GM23248 (cell line): ENCODE data around the gene PLA2G4E. TPM values are rescaled to one million over a fixed set of nuclear protein-coding genes. Genes with fewer than 3 reads are reported as not detected.

Experiments
- DNase-seq: peaks from one replicate; pipeline ENCODE4 v3.0.0-alpha.2; 2015
- H2AFZ ChIP-seq: fragments of 200-600 bp; sonication (generic); 2 replicates; pipeline ENCODE4 v1.6.1; 2016; ENCODE audit warnings: antibody characterized with exemption
- H3F3A ChIP-seq: fragments of 200-600 bp; sonication (generic); 2 replicates; pipeline ENCODE4 v1.6.1; 2016; ENCODE audit warnings: mild to moderate bottlenecking, antibody characterized with exemption, mixed run types; ENCODE audit not compliant: insufficient read depth
- H3K27ac ChIP-seq: fragments of 200-600 bp; sonication (generic); 2 replicates; pipeline ENCODE4 v1.5.1; 2016; ENCODE audit warnings: mild to moderate bottlenecking
- H3K27me3 ChIP-seq: fragments of 200-600 bp; sonication (generic); replicated peaks from 2 replicates; pipeline ENCODE4 v1.6.1; 2016; ENCODE audit warnings: mild to moderate bottlenecking; ENCODE audit not compliant: insufficient read depth
- H3K36me3 ChIP-seq: fragments of 200-600 bp; sonication (generic); 2 replicates; pipeline ENCODE4 v1.6.1; 2016; ENCODE audit warnings: low read depth, mild to moderate bottlenecking
- H3K4me1 ChIP-seq: fragments of 200-600 bp; sonication (generic); 2 replicates; pipeline ENCODE4 v1.6.1; 2016; ENCODE audit warnings: mild to moderate bottlenecking; ENCODE audit not compliant: insufficient read depth
- H3K4me2 ChIP-seq: fragments of 200-600 bp; sonication (generic); one replicate; pipeline ENCODE4 v1.6.1; 2016; ENCODE audit warnings: mild to moderate bottlenecking; ENCODE audit not compliant: unreplicated experiment
- H3K4me3 ChIP-seq: fragments of 200-600 bp; sonication (generic); 2 replicates; pipeline ENCODE4 v1.5.1; 2016; ENCODE audit warnings: mild to moderate bottlenecking
- H3K79me2 ChIP-seq: fragments of 200-600 bp; sonication (generic); 2 replicates; pipeline ENCODE4 v1.6.1; 2016; ENCODE audit warnings: mild to moderate bottlenecking; ENCODE audit not compliant: insufficient read depth
- H3K9ac ChIP-seq: fragments of 200-600 bp; sonication (generic); 2 replicates; pipeline ENCODE4 v1.6.1; 2016; ENCODE audit warnings: mild to moderate bottlenecking
- H3K9me2 ChIP-seq: fragments of 200-600 bp; sonication (generic); 2 replicates; pipeline ENCODE4 v1.6.1; 2016; ENCODE audit warnings: mixed run types, mild to moderate bottlenecking, moderate library complexity; ENCODE audit not compliant: insufficient read depth
- H3K9me3 ChIP-seq: fragments of 200-600 bp; sonication (generic); one replicate; pipeline ENCODE4 v1.6.1; 2017; ENCODE audit warnings: low read depth
- H4K20me1 ChIP-seq: fragments of 200-600 bp; sonication (generic); 2 replicates; pipeline ENCODE4 v1.6.0; 2016; ENCODE audit not compliant: insufficient read depth
- EZH2 ChIP-seq: fragments of 200-600 bp; sonication (generic); IDR thresholded peaks from 2 replicates; pipeline ENCODE4 v1.6.1; 2018; ENCODE audit warnings: antibody characterized with exemption, mild to moderate bottlenecking; ENCODE audit not compliant: insufficient read depth, poor library complexity, severe bottlenecking
- EZH2phosphoT487 ChIP-seq: fragments of 200-600 bp; sonication (generic); IDR thresholded peaks from 2 replicates; pipeline ENCODE4 v1.6.1; 2018; ENCODE audit warnings: antibody characterized with exemption, moderate library complexity, mild to moderate bottlenecking, low read depth; ENCODE audit not compliant: insufficient read depth
- WGBS, 2 experiments: methylation state at CpG; one replicate each; pipeline ENCODE4 v1.1.6; 2015 to 2017; ENCODE audit warnings: low lambda C conversion rate in 2 of 2, low coverage in 1 of 2; ENCODE audit errors: missing lambda C conversion rate in 2 of 2; 5-methylcytosine and 5-hydroxymethylcytosine counted together
- in situ Hi-C: fragments of 300-500 bp; cut with MboI; formaldehyde crosslinking; loops from 2 replicates; pipeline ENCODE4 v1.15.0; 2020
- polyA plus RNA-seq: library from polyadenylated mRNA; unstranded; fragments of >200 nt; fragmentation: Nextera tagmentation; extraction: Ambion mirVana; gene quantifications from 2 replicates; pipeline ENCODE4 v1.2.1, GENCODE V29; 2016
- total RNA-seq: library from RNA; depleted of rRNA; stranded (reverse); fragments of >200 nt; shearing (Covaris generic); gene quantifications from 2 replicates; pipeline ENCODE4 v1.2.3, GENCODE V29; 2014

The PLA2G4E gene
- total and polyA plus RNA-seq, 2 experiments from 2014 or later, result not detected

DNA sequence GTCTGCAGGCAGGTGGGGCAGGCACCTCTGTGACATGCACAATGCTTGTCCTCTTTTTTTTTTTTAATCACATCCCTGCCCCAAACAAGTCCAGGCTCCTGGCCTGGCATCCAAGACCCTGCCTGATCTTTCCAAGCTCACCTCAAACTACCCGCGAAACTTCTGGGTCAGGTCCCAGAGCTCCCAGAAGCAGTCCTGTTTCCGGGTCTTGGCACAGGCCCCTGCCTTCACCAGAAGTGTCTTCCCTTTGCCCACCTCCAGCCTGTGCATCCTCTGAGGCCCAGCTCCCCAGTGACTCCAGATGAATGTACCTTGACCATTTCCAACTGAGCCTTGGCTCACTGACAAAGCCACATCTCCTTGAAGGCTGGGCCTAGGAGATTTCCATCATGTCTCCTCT is 23.0 kb downstream of the PLA2G4E start:
- TF ChIP-seq EZH2phosphoT487, result no peak
- TF ChIP-seq EZH2, result no peak
- H3K4me2 ChIP-seq, result no peak overlapping the region
- no peaks in the 10 kb centered on the region for H3K9me3 ChIP-seq
- no peaks in the 10 kb centered on the region for H3K79me2 ChIP-seq
- H3K4me3 ChIP-seq, result no peak overlapping the region
- DNase-seq, result no peak
- H4K20me1 ChIP-seq, result no peaks in the 10 kb centered on the region
- no peak overlapping the region for H3K9ac ChIP-seq
- in situ Hi-C loops, result no loop called here
- H3K4me1 ChIP-seq, result no peaks in the 10 kb centered on the region
- H3K27ac ChIP-seq, result no peak overlapping the region
- H3F3A ChIP-seq, result no peaks in the 10 kb centered on the region
- H3K9me2 ChIP-seq, result no peaks in the 10 kb centered on the region
- 79 to 85% methylated on average over 3 of the region's 3 CpGs for whole genome bisulfite sequencing, 2 experiments
- no peaks in the 10 kb centered on the region for H3K36me3 ChIP-seq
- no peak overlapping the region for H2AFZ ChIP-seq
- H3K27me3 ChIP-seq, result peaks cover 24% of the 10 kb centered on the region

DNA sequence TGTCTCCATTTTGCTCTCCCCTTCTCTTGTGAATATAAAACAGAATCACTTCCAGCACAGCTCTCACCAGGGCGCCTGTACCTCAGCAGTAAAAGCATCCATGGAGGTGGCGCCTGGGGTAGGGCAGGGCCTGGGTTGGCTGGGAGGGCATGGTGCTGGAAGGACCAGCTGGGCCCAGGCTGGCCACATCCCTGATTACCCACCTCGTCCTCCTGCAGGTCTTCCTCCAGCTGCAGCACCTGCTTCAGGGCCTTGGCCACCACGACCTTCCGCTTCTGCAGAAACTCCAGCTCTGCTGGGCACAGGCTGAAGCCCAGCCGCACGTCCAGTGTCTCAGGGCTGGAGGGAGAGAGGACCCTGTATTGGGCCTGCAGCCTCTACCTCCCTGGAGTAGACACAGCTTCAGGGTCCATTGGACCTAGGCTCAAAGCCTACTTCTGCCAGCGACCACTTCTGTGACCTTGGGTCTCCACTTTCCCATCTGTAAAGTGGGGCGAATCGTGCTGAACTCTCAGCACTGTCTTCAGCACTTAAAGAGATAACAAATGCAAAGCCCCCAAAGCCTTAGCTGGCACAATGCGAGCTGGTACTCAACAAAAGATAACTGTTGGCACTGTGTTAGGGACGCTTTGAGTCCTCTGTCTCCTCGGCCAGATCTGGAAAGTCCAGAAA is 23.8 kb downstream of the PLA2G4E start:
- in situ Hi-C loops, result no loop called here
- no peak overlapping the region for H3K27ac ChIP-seq
- no peak overlapping the region for H2AFZ ChIP-seq
- no peak for DNase-seq
- no peak overlapping the region for H3K4me2 ChIP-seq
- TF ChIP-seq EZH2phosphoT487 (no peak), EZH2 (no peak)
- 75 to 79% methylated on average over 13 of the region's 13 CpGs for WGBS, 2 experiments
- no peak overlapping the region for H3K9ac ChIP-seq
- no peaks in the 10 kb centered on the region for H3K79me2 ChIP-seq
- no peaks in the 10 kb centered on the region for H4K20me1 ChIP-seq
- no peaks in the 10 kb centered on the region for H3K36me3 ChIP-seq
- no peaks in the 10 kb centered on the region for H3K4me1 ChIP-seq
- no peaks in the 10 kb centered on the region for H3F3A ChIP-seq
- peaks cover 16% of the 10 kb centered on the region for H3K27me3 ChIP-seq
- no peaks in the 10 kb centered on the region for H3K9me3 ChIP-seq
- no peaks in the 10 kb centered on the region for H3K9me2 ChIP-seq
- H3K4me3 ChIP-seq, result no peak overlapping the region

DNA sequence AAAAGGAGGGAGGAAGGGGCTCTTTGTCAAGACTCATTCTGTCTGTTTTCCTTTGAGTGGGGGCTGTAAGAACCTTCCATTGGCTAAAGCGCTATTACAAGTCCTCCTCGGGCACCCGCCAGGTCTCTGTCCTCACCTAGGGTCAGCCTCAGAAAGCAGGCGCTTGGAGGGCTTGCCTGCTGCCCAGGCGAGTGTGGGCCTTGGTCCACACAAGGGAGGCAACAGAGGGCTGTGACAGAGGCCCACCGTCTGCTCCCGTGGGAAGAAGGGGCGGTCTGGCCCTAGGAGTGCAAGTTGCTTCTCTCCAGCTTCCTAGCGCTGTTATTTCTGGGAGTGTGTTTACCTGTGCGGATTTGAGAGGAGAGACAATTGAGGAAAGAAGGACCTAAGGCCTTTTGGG is 24.5 kb downstream of the PLA2G4E start:
- Histone ChIP-seq H2AFZ (no peak overlapping the region), H3F3A (no peaks in the 10 kb centered on the region), H3K79me2 (no peaks in the 10 kb centered on the region), H3K4me3 (no peak overlapping the region), H3K9me2 (no peaks in the 10 kb centered on the region), H3K27ac (no peak overlapping the region), H3K4me1 (no peaks in the 10 kb centered on the region), H3K36me3 (no peaks in the 10 kb centered on the region), H3K27me3 (peaks cover 14% of the 10 kb centered on the region), H3K9ac (no peak overlapping the region), H3K4me2 (no peak overlapping the region), H3K9me3 (no peaks in the 10 kb centered on the region), H4K20me1 (no peaks in the 10 kb centered on the region)
- DNase-seq, result no peak
- in situ Hi-C loops, result no loop called here
- WGBS, 2 experiments, result 82 to 87% methylated on average over 10 of the region's 10 CpGs
- TF ChIP-seq EZH2 (no peak), EZH2phosphoT487 (no peak)

DNA sequence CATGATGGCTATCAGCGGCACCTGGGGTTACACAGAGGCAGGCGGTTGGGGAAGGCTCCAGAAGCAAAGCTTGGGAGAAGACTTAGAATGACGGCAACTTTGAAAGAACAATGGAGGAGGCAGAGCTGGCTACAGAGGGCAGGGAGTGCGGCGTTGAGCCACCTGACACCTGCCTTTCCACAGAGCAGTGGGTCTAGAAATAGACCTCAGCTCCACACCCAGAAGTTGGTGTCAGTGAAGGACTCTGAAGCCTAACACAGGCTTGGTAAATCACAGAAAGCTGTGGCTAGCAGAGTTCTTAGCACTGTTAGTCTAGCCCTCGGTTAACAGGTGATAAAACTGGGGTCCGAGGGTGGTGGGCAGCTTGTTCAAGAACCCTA is 25.4 kb downstream of the PLA2G4E start:
- Histone ChIP-seq H4K20me1 (no peaks in the 10 kb centered on the region), H3K27ac (no peak overlapping the region), H3K4me3 (no peak overlapping the region), H3K79me2 (no peaks in the 10 kb centered on the region), H3K9ac (no peak overlapping the region), H2AFZ (no peak overlapping the region), H3K9me2 (no peaks in the 10 kb centered on the region), H3F3A (no peaks in the 10 kb centered on the region), H3K27me3 (peaks cover 5% of the 10 kb centered on the region), H3K9me3 (no peaks in the 10 kb centered on the region), H3K4me1 (no peaks in the 10 kb centered on the region), H3K36me3 (no peaks in the 10 kb centered on the region), H3K4me2 (no peak overlapping the region)
- WGBS, 2 experiments, result 87 to 93% methylated on average over 7 of the region's 7 CpGs
- no peak for DNase-seq
- in situ Hi-C loops, result no loop called here
- no peak for TF ChIP-seq EZH2phosphoT487
- TF ChIP-seq EZH2, result no peak
